IgD-negative memory B cell (primary cell): ENCODE results near the gene CERT1. TPM values are rescaled to one million over a fixed set of nuclear protein-coding genes. Genes with fewer than 3 reads are reported as not detected.
A peak's percentile ranks its signal among the peaks of the same experiment; 100 is the strongest.
"Not testable (repeated sequence)": the region's sequence is repeated elsewhere in the genome, so short reads cannot be mapped to it uniquely, and the experiment has no call there.

ENCODE experiments used
- H3K27ac Mint-ChIP-seq, 3 donors: one replicate each; pipeline ENCODE4 v1.8.0; 2020 to 2022; ENCODE audit warnings: mild to moderate bottlenecking in 3 of 3, mixed read lengths in 3 of 3, moderate library complexity in 1 of 3
- H3K27me3 Mint-ChIP-seq: one replicate; pipeline ENCODE4 v1.8.0; 2021; ENCODE audit warnings: mixed read lengths
- H3K36me3 Mint-ChIP-seq: one replicate; pipeline ENCODE4 v1.8.0; 2020; ENCODE audit warnings: mild to moderate bottlenecking, mixed read lengths
- H3K4me1 Mint-ChIP-seq, 3 donors: one replicate each; pipeline ENCODE4 v1.8.0; 2020 to 2022; ENCODE audit warnings: mixed read lengths in 3 of 3, mild to moderate bottlenecking in 1 of 3
- H3K4me3 Mint-ChIP-seq, 4 donors: one replicate each; pipeline ENCODE4 v1.8.0; 2020 to 2022; ENCODE audit warnings: mild to moderate bottlenecking in 4 of 4, mixed read lengths in 4 of 4, moderate library complexity in 3 of 4
- H3K9me3 Mint-ChIP-seq, 3 donors: one replicate each; pipeline ENCODE4 v1.8.0; 2020 to 2021; ENCODE audit warnings: mixed read lengths in 3 of 3, mild to moderate bottlenecking in 1 of 3
- polyA plus RNA-seq: library from polyadenylated mRNA; unstranded; fragments of 300-500 nt; fragmentation: Illumina TruSeq; gene quantifications from one replicate; pipeline ENCODE4 v1.2.3, GENCODE V29; 2021

Gene CERT1
- polyA plus RNA-seq, 1 donor from 2014 or later = 17.7 TPM

- H3K27me3 Mint-ChIP-seq = no peaks in the 10 kb centered on the region
- H3K27ac Mint-ChIP-seq = no peak overlapping the region
- H3K9me3 Mint-ChIP-seq = no peaks in the 10 kb centered on the region
- H3K4me1 Mint-ChIP-seq = peaks cover 0 to 2% (median 0%) of the 10 kb centered on the region in 3 donors
- H3K4me3 Mint-ChIP-seq = no peak overlapping the region
- H3K36me3 Mint-ChIP-seq = peaks cover 5% of the 10 kb centered on the region
Measured at GRCh38 chr5:75351139-75351926, 160.1 kb downstream of the CERT1 start.

GRCh38 chr5:75349663-75350062 lies 161.8 kb downstream of the CERT1 start:
- no peak overlapping the region for H3K4me3 Mint-ChIP-seq
- H3K27ac Mint-ChIP-seq = no peak overlapping the region
- no peaks in the 10 kb centered on the region for H3K9me3 Mint-ChIP-seq
- H3K27me3 Mint-ChIP-seq = no peaks in the 10 kb centered on the region
- H3K36me3 Mint-ChIP-seq = peaks cover 7% of the 10 kb centered on the region
- H3K4me1 Mint-ChIP-seq = peaks cover 0 to 2% (median 0%) of the 10 kb centered on the region in 3 donors

- peaks cover 7% of the 10 kb centered on the region for H3K36me3 Mint-ChIP-seq
- H3K4me1 Mint-ChIP-seq = peaks cover 0 to 2% (median 0%) of the 10 kb centered on the region in 3 donors
- H3K27ac Mint-ChIP-seq = no peak overlapping the region
- H3K9me3 Mint-ChIP-seq = no peaks in the 10 kb centered on the region
- H3K27me3 Mint-ChIP-seq = no peaks in the 10 kb centered on the region
- no peak overlapping the region for H3K4me3 Mint-ChIP-seq
Measured at GRCh38 chr5:75348241-75348640, 163.2 kb downstream of the CERT1 start.

GRCh38 chr5:75342836-75343235 lies 168.6 kb downstream of the CERT1 start:
- H3K27ac Mint-ChIP-seq = no peak overlapping the region
- H3K9me3 Mint-ChIP-seq = no peaks in the 10 kb centered on the region
- H3K36me3 Mint-ChIP-seq = peaks cover 2% of the 10 kb centered on the region
- peaks cover 19 to 32% (median 23%) of the 10 kb centered on the region in 3 donors for H3K4me1 Mint-ChIP-seq
- H3K4me3 Mint-ChIP-seq = no peak overlapping the region
- H3K27me3 Mint-ChIP-seq = no peaks in the 10 kb centered on the region

GRCh38 chr5:75341934-75342333 lies 169.5 kb downstream of the CERT1 start:
- Mint-ChIP-seq H3K4me1 (peaks cover 23 to 32% (median 26%) of the 10 kb centered on the region in 3 donors), H3K27ac (no peak overlapping the region), H3K27me3 (no peaks in the 10 kb centered on the region), H3K4me3 (no peak overlapping the region), H3K36me3 (peaks cover 2% of the 10 kb centered on the region), H3K9me3 (no peaks in the 10 kb centered on the region)

GRCh38 chr5:75340714-75341478 lies 170.5 kb downstream of the CERT1 start:
- H3K36me3 Mint-ChIP-seq = peaks cover 2% of the 10 kb centered on the region
- H3K27ac Mint-ChIP-seq = no peak overlapping the region
- H3K4me3 Mint-ChIP-seq = peak overlapping the region in 1 of 4 donors; percentile 42
- H3K27me3 Mint-ChIP-seq = no peaks in the 10 kb centered on the region
- peaks cover 23 to 32% (median 26%) of the 10 kb centered on the region in 3 donors for H3K4me1 Mint-ChIP-seq
- no peaks in the 10 kb centered on the region for H3K9me3 Mint-ChIP-seq

- Mint-ChIP-seq H3K27me3 (no peaks in the 10 kb centered on the region), H3K4me1 (peaks cover 23 to 32% (median 26%) of the 10 kb centered on the region in 3 donors), H3K27ac (no peak overlapping the region), H3K36me3 (no peaks in the 10 kb centered on the region), H3K4me3 (no peak overlapping the region), H3K9me3 (no peaks in the 10 kb centered on the region)
Measured at GRCh38 chr5:75338408-75338807, 173.0 kb downstream of the CERT1 start.

- H3K27me3 Mint-ChIP-seq = no peaks in the 10 kb centered on the region
- no peak overlapping the region for H3K4me3 Mint-ChIP-seq
- H3K9me3 Mint-ChIP-seq = no peaks in the 10 kb centered on the region
- no peaks in the 10 kb centered on the region for H3K36me3 Mint-ChIP-seq
- H3K27ac Mint-ChIP-seq = no peak overlapping the region
- H3K4me1 Mint-ChIP-seq = peaks cover 23 to 32% (median 25%) of the 10 kb centered on the region in 3 donors
Measured at GRCh38 chr5:75337366-75338021, 173.9 kb downstream of the CERT1 start.

GRCh38 chr5:75336615-75337336 lies 174.7 kb downstream of the CERT1 start, which contains the start of gene HMGCR:
Gene HMGCR (plus strand): TSS chr5:75337220. CDS start chr5:75342606, 5,386 bp downstream.
- Mint-ChIP-seq H3K27me3 (no peaks in the 10 kb centered on the region), H3K27ac (no peak within 1 kb of the TSS), H3K9me3 (no peaks in the 10 kb centered on the region), H3K4me3 (no peak within 1 kb of the TSS), H3K36me3 (no peaks in the 10 kb centered on the region), H3K4me1 (peaks cover 19 to 29% (median 24%) of the 10 kb centered on the region in 3 donors)

GRCh38 chr5:75335952-75336614 lies 175.3 kb downstream of the CERT1 start:
- Mint-ChIP-seq H3K36me3 (no peaks in the 10 kb centered on the region), H3K27me3 (no peaks in the 10 kb centered on the region), H3K9me3 (no peaks in the 10 kb centered on the region), H3K27ac (no peak overlapping the region), H3K4me1 (peaks cover 14 to 24% (median 23%) of the 10 kb centered on the region in 3 donors), H3K4me3 (no peak overlapping the region)

- Mint-ChIP-seq H3K9me3 (no peaks in the 10 kb centered on the region), H3K27ac (no peak overlapping the region), H3K27me3 (no peaks in the 10 kb centered on the region), H3K4me1 (peaks cover 14 to 20% (median 19%) of the 10 kb centered on the region in 3 donors), H3K4me3 (no peak overlapping the region), H3K36me3 (no peaks in the 10 kb centered on the region)
Measured at GRCh38 chr5:75335486-75335885, 175.9 kb downstream of the CERT1 start.

- not testable (repeated sequence) for H3K9me3 Mint-ChIP-seq, H3K36me3 Mint-ChIP-seq, H3K27me3 Mint-ChIP-seq, H3K27ac Mint-ChIP-seq
- peak overlapping the region in 1 of 4 donors; percentile 35 for H3K4me3 Mint-ChIP-seq
- peaks cover 12 to 14% (median 13%) of the 10 kb centered on the region in 3 donors for H3K4me1 Mint-ChIP-seq
Measured at GRCh38 chr5:75334413-75334812, 177.0 kb downstream of the CERT1 start.

GRCh38 chr5:75333759-75334158 lies 177.7 kb downstream of the CERT1 start:
- H3K4me3 Mint-ChIP-seq, H3K27me3 Mint-ChIP-seq, H3K9me3 Mint-ChIP-seq, H3K36me3 Mint-ChIP-seq, H3K27ac Mint-ChIP-seq: not testable (repeated sequence)
- peaks cover 10 to 13% (median 11%) of the 10 kb centered on the region in 3 donors for H3K4me1 Mint-ChIP-seq
